GM12873 (cell line): Measurements from ENCODE around the gene PRKAG2.

Source experiments
- CTCF ChIP-seq: IDR thresholded peaks from 2 replicates; pipeline ENCODE4 v1.5.1; 2012; ENCODE audit warnings: low read depth, mild to moderate bottlenecking, moderate library complexity, low read length, control low read depth; ENCODE audit not compliant: insufficient read depth; ENCODE audit errors: missing control alignments

The PRKAG2 gene

DNA sequence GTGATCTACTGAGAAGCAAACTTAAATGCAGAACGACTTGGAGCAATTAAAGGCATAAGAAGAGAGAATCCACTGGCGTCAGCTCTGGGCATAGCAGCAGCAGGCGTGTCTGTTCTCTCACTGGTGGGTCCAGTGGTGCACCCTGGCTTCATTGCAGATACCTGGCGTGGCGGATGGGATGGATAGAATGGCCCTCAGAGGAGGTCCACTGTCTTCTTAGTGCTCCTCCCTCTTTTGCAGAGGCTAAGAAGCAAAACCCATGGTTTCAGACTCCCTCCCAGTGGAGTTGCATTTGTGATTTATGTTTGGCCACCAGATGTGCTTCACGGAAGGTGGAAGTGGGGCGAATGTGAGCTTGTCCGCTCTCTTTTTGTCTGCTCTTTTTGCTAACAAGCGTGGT is 28.4 kb upstream of the PRKAG2 start:
- no peak for TF ChIP-seq CTCF

- no peak for TF ChIP-seq CTCF
These were observed 27.4 kb upstream of the PRKAG2 start for GRCh38 chr7:151904270-151904669.

GRCh38 chr7:151903249-151904032 is 26.5 kb upstream of the PRKAG2 start:
- no peak for TF ChIP-seq CTCF

GRCh38 chr7:151902311-151902710 is 25.4 kb upstream of the PRKAG2 start:
- no peak for TF ChIP-seq CTCF

DNA sequence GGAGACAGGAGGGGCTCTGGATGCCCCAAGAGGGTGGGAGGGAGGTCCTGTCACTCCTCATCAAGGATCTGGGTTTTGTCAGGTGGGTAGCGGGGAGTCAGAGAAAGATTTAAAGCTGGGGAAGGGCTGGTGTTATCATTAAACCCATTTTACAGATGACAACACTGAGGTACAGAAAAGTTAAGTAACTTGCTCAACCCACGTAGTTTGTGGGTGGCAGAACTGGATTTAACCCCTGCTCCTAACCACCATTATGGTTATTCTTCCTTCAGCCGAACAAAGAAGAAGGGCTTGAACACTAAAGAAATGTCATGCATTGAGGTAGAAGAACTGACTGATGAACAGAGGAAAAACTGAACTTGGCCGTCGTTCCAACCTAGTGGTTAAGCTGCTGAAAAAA is 24.9 kb upstream of the PRKAG2 start:
- TF ChIP-seq CTCF = no peak

DNA sequence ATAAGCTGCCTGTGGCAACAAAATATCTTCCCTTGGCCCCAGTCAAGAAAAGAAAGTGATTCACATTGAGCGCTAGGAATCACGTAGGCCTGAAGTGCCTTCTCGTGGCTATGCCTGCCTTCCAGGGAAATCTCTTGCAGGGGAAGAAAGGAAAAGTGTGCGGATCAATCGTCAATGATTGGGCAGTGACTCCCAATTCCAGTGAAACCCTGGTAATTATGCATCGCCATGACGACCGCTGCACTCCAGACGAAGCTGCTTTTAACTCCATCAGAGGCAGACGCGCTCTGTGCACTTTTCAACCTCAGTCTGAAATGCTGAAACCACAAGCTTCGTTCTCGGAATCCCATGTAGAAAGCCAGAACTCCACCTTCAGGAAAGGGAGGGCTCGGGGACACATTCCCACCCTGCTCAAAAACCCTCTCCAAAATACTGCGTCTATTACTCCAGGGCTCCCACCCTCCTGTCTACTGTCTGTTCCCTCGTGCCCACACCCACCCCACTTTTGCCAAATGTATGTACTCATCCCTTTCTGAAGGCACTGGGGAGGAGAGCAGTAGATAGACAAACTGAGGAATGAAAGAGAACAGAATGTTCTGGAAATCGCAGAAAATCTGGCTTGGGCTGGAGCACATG is 24.2 kb upstream of the PRKAG2 start:
- no peak for TF ChIP-seq CTCF

- no peak for TF ChIP-seq CTCF
These were observed 23.7 kb upstream of the PRKAG2 start for GRCh38 chr7:151900591-151900985.
